K562 (cell line): ENCODE measurements around the gene CELF4. TPM values are rescaled to one million over a fixed set of nuclear protein-coding genes. Genes with fewer than 3 reads are reported as not detected.

ENCODE experiments used
- ATAC-seq: fragments of 200-7000 bp; cut with Tn5 transposase; 3 replicates; pipeline ENCODE4 v1.9.1; 2020; ENCODE audit warnings: moderate library complexity
- BruUV-seq: library from RNA; stranded (reverse); fragments of 400-500 nt; replicated peaks from 2 replicates; lab custom pipeline; 2021; lab: Mats Ljungman, UMichigan
- CTCF ChIA-PET: fragments of 300-600 bp; formaldehyde crosslinking; extraction: SDS; loops from one replicate; lab custom pipeline; 2021; ENCODE audit warnings: low intra/inter-chr PET ratio; lab: Yijun Ruan, JAX
- POLR2A ChIA-PET: fragments of 300-600, 350-650 bp; sonication (Branson Sonifier 250); formaldehyde crosslinking; extraction: SDS; loops from one replicate; lab custom pipeline; 2021; ENCODE audit warnings: antibody characterized with exemption, inconsistent platforms; lab: Yijun Ruan, JAX
- DNase-seq, 4 experiments: peaks; one replicate each; pipeline versions ENCODE4 v3.0.0 to v3.0.0-alpha.2; 2011 to 2018; ENCODE audit warnings: low spot score in 3 of 4, mixed read lengths in 3 of 4; ENCODE audit errors: extremely low read depth in 1 of 4
- FAIRE-seq: peaks from 2 replicates; lab custom pipeline; 2011; peaks lifted over from hg19 to GRCh38; lab: Jason Lieb, UNC
- H2AFZ ChIP-seq: 2 replicates; pipeline ENCODE4 v1.6.0; 2011; ENCODE audit warnings: low read depth, low read length, control low read depth, inconsistent platforms
- H3K27ac ChIP-seq: fragments of 200-600 bp; 3 replicates; pipeline ENCODE4 v1.8.0; 2011; ENCODE audit warnings: low read depth, mild to moderate bottlenecking, control low read depth, inconsistent platforms, low read length, moderate library complexity, mixed read lengths; ENCODE audit errors: extremely low read depth
- H3K27me3 ChIP-seq, 2 experiments: fragments of 300-600 bp in 1 of 2; 2 replicates in 1 of 2; 3 replicates in 1 of 2; pipeline versions ENCODE4 v1.6.0 to v1.8.0; 2011; ENCODE audit warnings: inconsistent platforms in 2 of 2, low read length in 2 of 2, mild to moderate bottlenecking in 1 of 2, mixed read lengths in 1 of 2, moderate library complexity in 1 of 2; ENCODE audit not compliant: control insufficient read depth in 2 of 2, insufficient read depth in 2 of 2
- H3K36me3 ChIP-seq: fragments of 300-600 bp; 3 replicates; pipeline ENCODE4 v1.8.0; 2011; ENCODE audit warnings: mild to moderate bottlenecking, low read length, inconsistent platforms; ENCODE audit not compliant: control insufficient read depth, insufficient read depth
- H3K4me1 ChIP-seq, 2 experiments: fragments of 200-600 bp in 1 of 2; replicated peaks in 1 of 2; 2 replicates in 1 of 2; 3 replicates in 1 of 2; pipeline versions ENCODE4 v1.5.1 to v1.8.0; 2011; ENCODE audit warnings: inconsistent platforms in 2 of 2, low read length in 2 of 2, mild to moderate bottlenecking in 1 of 2, mixed read lengths in 1 of 2, moderate library complexity in 1 of 2; ENCODE audit not compliant: control insufficient read depth in 2 of 2, insufficient read depth in 2 of 2
- H3K4me2 ChIP-seq: 2 replicates; pipeline ENCODE4 v1.6.1; 2011; ENCODE audit warnings: low read length, control low read depth, inconsistent platforms, mixed read lengths; ENCODE audit not compliant: insufficient read depth
- H3K4me3 ChIP-seq: fragments of 200-600 bp; sonication (generic), shearing (Covaris generic); 2 replicates; pipeline ENCODE4 v1.5.1; 2016; ENCODE audit warnings: control low read depth, inconsistent platforms
- H3K79me2 ChIP-seq: fragments of 200-600 bp; 3 replicates; pipeline ENCODE4 v1.8.0; 2011; ENCODE audit warnings: low read length, inconsistent platforms; ENCODE audit not compliant: control insufficient read depth, insufficient read depth
- H3K9ac ChIP-seq, 2 experiments: 2 replicates each; pipeline versions ENCODE4 v1.6.0 to v1.6.1; 2011; ENCODE audit warnings: low read depth in 2 of 2, low read length in 2 of 2, control low read depth in 1 of 2, inconsistent platforms in 1 of 2, mild to moderate bottlenecking in 1 of 2, mixed read lengths in 1 of 2; ENCODE audit not compliant: insufficient read depth in 1 of 2
- H3K9me1 ChIP-seq: one replicate; pipeline ENCODE4 v1.6.0; 2011; ENCODE audit warnings: inconsistent platforms, mild to moderate bottlenecking, low read length, moderate library complexity; ENCODE audit not compliant: control insufficient read depth, insufficient read depth
- H3K9me3 ChIP-seq: replicated peaks from 2 replicates; pipeline ENCODE4 v1.5.1; 2011; ENCODE audit warnings: low read depth, low read length, inconsistent platforms; ENCODE audit not compliant: control insufficient read depth, insufficient read depth
- H4K20me1 ChIP-seq: replicated peaks from 2 replicates; pipeline ENCODE4 v1.6.1; 2011; ENCODE audit warnings: low read length, inconsistent platforms, mixed read lengths; ENCODE audit not compliant: control insufficient read depth, insufficient read depth
- CEBPG ChIP-seq, 3 experiments: fragments of 200-800 bp in 1 of 3; sonication (Bioruptor generic) in 1 of 3; sonication (generic) in 1 of 3; formaldehyde crosslinking in 1 of 3; IDR thresholded peaks in 2 of 3; conservative IDR thresholded peaks in 1 of 3; 2 replicates each; pipeline versions ENCODE4 v1.6.1 to v1.8.0; 2016 to 2022; ENCODE audit warnings: missing compliant biosample characterization in 2 of 3, missing genetic modification characterization in 2 of 3, mild to moderate bottlenecking in 1 of 3, missing genetic modification reagents in 1 of 3
- ELK1 ChIP-seq: sonication (generic); formaldehyde crosslinking; IDR thresholded peaks from 2 replicates; pipeline ENCODE4 v1.8.1; 2022; ENCODE audit warnings: missing genetic modification reagents
- ETV1 ChIP-seq: fragments of 450-650 bp; conservative IDR thresholded peaks from 2 replicates; pipeline ENCODE4 v1.6.1; 2016; ENCODE audit warnings: missing genetic modification characterization, control low read depth, low read depth, missing compliant biosample characterization
- FOXP1 ChIP-seq: sonication (generic); formaldehyde crosslinking; IDR thresholded peaks from 2 replicates; pipeline ENCODE4 v1.8.0; 2022; ENCODE audit warnings: mild to moderate bottlenecking, missing genetic modification reagents
- HCFC1 ChIP-seq: IDR thresholded peaks from 2 replicates; pipeline ENCODE4 v1.6.1; 2012; ENCODE audit warnings: low read depth, low read length, improper control_type of control experiment
- MLLT1 ChIP-seq, 2 experiments: fragments of 450-650 bp; IDR thresholded peaks; 2 replicates each; pipeline ENCODE4 v1.6.1; 2016
- ZBTB1 ChIP-seq: sonication (generic); formaldehyde crosslinking; IDR thresholded peaks from 2 replicates; pipeline ENCODE4 v1.8.1; 2023; ENCODE audit warnings: missing genetic modification reagents, low read depth, mild to moderate bottlenecking, borderline replicate concordance
- ZNF124 ChIP-seq: sonication (generic); formaldehyde crosslinking; IDR thresholded peaks from 2 replicates; pipeline ENCODE4 v1.8.1; 2022; ENCODE audit warnings: missing genetic modification reagents
- ZNF140 ChIP-seq: fragments of 250-450 bp; sonication (Bioruptor Pico); IDR thresholded peaks from 2 replicates; pipeline ENCODE4 v1.8.0; 2021; ENCODE audit warnings: moderate library complexity, mild to moderate bottlenecking, inconsistent platforms
- ZNF175 ChIP-seq: fragments of 200-800 bp; sonication (Bioruptor generic); IDR thresholded peaks from 2 replicates; pipeline ENCODE4 v1.6.1; 2016; ENCODE audit warnings: low read depth, mild to moderate bottlenecking, missing genetic modification characterization, missing compliant biosample characterization
- ZNF212 ChIP-seq: fragments of 450-650 bp; formaldehyde crosslinking; IDR thresholded peaks from 2 replicates; pipeline ENCODE4 v1.4.0; 2020; ENCODE audit warnings: mild to moderate bottlenecking
- ZNF398 ChIP-seq: fragments of 250-450 bp; sonication (Bioruptor Pico); IDR thresholded peaks from 2 replicates; pipeline ENCODE4 v1.8.0; 2021; ENCODE audit warnings: moderate library complexity, mild to moderate bottlenecking, inconsistent platforms
- ZNF57 ChIP-seq: fragments of 450-650 bp; formaldehyde crosslinking; IDR thresholded peaks from 2 replicates; pipeline ENCODE4 v1.4.0; 2020; ENCODE audit warnings: mild to moderate bottlenecking, moderate library complexity
- ZNF584 ChIP-seq: fragments of 200-800 bp; sonication (Bioruptor generic); IDR thresholded peaks from 2 replicates; pipeline ENCODE4 v1.6.1; 2016; ENCODE audit warnings: low read depth, mild to moderate bottlenecking, missing genetic modification characterization, missing compliant biosample characterization
- ZNF589 ChIP-seq: fragments of 200-800 bp; sonication (Bioruptor generic); IDR thresholded peaks from 2 replicates; pipeline ENCODE4 v1.6.1; 2016; ENCODE audit warnings: low read depth, missing genetic modification characterization, missing compliant biosample characterization
- ZNF830 ChIP-seq: fragments of 250-450 bp; sonication (Bioruptor Pico); IDR thresholded peaks from 2 replicates; pipeline ENCODE4 v1.5.0; 2021; ENCODE audit warnings: mild to moderate bottlenecking
- ZSCAN32 ChIP-seq: fragments of 450-650 bp; formaldehyde crosslinking; IDR thresholded peaks from 2 replicates; pipeline ENCODE4 v1.4.0; 2020; ENCODE audit warnings: mild to moderate bottlenecking, moderate library complexity
- WGBS: fragments of 100-300 bp; shearing (Covaris generic); methylation state at CpG from one replicate; pipeline ENCODE4 v1.1.6; 2016; ENCODE audit warnings: low coverage, mixed read lengths; ENCODE audit not compliant: insufficient coverage; ENCODE audit errors: missing lambda C conversion rate; 5-methylcytosine and 5-hydroxymethylcytosine counted together
- in situ Hi-C: fragments of 300-500 bp; cut with MboI; formaldehyde crosslinking; loops from 4 replicates; pipeline ENCODE4 v1.15.0; 2018; ENCODE audit warnings: inconsistent platforms, mixed read lengths
- intact Hi-C: fragments of 100-400 bp; cut with micrococcal nuclease; formaldehyde crosslinking; loops from 2 replicates; pipeline ENCODE4 v1.14.2; 2022
- polyA plus RNA-seq, 8 experiments: library from polyadenylated mRNA; depleted of rRNA in 4 of 8; stranded (reverse) in 5 of 8; unstranded in 3 of 8; fragments of >200 nt; fragmentation: Nextera tagmentation in 2 of 8; fragmentation: Illumina TruSeq in 1 of 8; extraction: Ambion mirVana in 2 of 8; extraction: Trizol in 1 of 8; gene quantifications; 2 replicates each; pipeline versions ENCODE4 v1.2.1 to v1.2.3, GENCODE V29; 2011 to 2014; ENCODE audit warnings: inconsistent platforms in 1 of 8, missing spikeins in 1 of 8
- total RNA-seq, 7 experiments: library from RNA; depleted of rRNA in 6 of 7; stranded (reverse); fragments of >200 nt in 6 of 7; fragmentation: Illumina TruSeq in 2 of 7; extraction: Trizol in 2 of 7; gene quantifications; 2 replicates each; pipeline versions ENCODE4 v1.2.1 to v1.2.3, GENCODE V29; 2011 to 2021; ENCODE audit warnings: low replicate concordance in 1 of 7

The CELF4 gene
- total and polyA plus RNA-seq, 9 of the 15 experiments (the other 6 are each of a cell fraction or from before 2014, with no cell fraction given) = 0.04 to 0.24 (median 0.07) TPM; not detected in 3

- TF ChIP-seq ZNF584 (CRISPR knock-in tag) (peak; percentile 88; the same call in 1 of the 2 replicates), CEBPG (CRISPR knock-in tag; IDR thresholded peaks at IDR 0.05) (no peak), CEBPG (tag; conservative IDR thresholded peaks at IDR 0.05 in 1 of 2, IDR thresholded peaks at IDR 0.05 in 1 of 2) (peak in 1 of 2 experiments; percentile 79; a peak in 2 of 4 replicates), ZNF589 (CRISPR knock-in tag) (peak; percentile 95), ELK1 (no peak), ZSCAN32 (CRISPR knock-in tag) (0 out of 2 replicates have a peak, but pooled peaks have one; percentile 27), HCFC1 (no peak)
Observed at GRCh38 chr18:37222999-37223378, 342.6 kb downstream of the CELF4 start (continued).

- no TSS peak for BruUV-seq
- TF ChIP-seq ZNF212 (CRISPR knock-in tag) = no peak
- no peak for TF ChIP-seq ZNF140
- TF ChIP-seq ZNF398 (CRISPR knock-in tag) = no peak
- TF ChIP-seq ETV1 (tag) = no peak
- TF ChIP-seq ZNF124 (CRISPR knock-in tag) = no peak
- TF ChIP-seq MLLT1 (IDR thresholded peaks at IDR 0.05) = no peak
- TF ChIP-seq FOXP1 (CRISPR knock-in tag) = no peak
- no peak for TF ChIP-seq ZNF57 (CRISPR knock-in tag)
- no peak for TF ChIP-seq ZNF175 (CRISPR knock-in tag)
- no peak for TF ChIP-seq ZNF830 (CRISPR knock-in tag)
- no peak for TF ChIP-seq ZBTB1 (CRISPR knock-in tag)
Observed at GRCh38 chr18:37222354-37222998, 343.1 kb downstream of the CELF4 start.

More at GRCh38 chr18:37222354-37222998, 343.1 kb downstream of the CELF4 start:
- H2AFZ ChIP-seq = no peak overlapping the region
- intact Hi-C loops (no loop called here), in situ Hi-C loops (no loop called here)
- ChIA-PET CTCF (no interaction called here), POLR2A (no interaction called here)
- no peaks in the 10 kb centered on the region for H4K20me1 ChIP-seq
- H3K4me3 ChIP-seq = no peak overlapping the region
- FAIRE-seq (no peak), DNase-seq (no peak), ATAC-seq (no peak)
- H3K9me1 ChIP-seq = no peaks in the 10 kb centered on the region
- no peak overlapping the region for H3K9ac ChIP-seq
- no peaks in the 10 kb centered on the region for H3K36me3 ChIP-seq
- 12% methylated on average over 4 of the region's 4 CpGs for WGBS
- H3K27me3 ChIP-seq = no peaks in the 10 kb centered on the region
- no peaks in the 10 kb centered on the region for H3K4me1 ChIP-seq
- H3K4me2 ChIP-seq = no peak overlapping the region
- no peak overlapping the region; the same call in 2 of the 3 replicates for H3K27ac ChIP-seq
- no peaks in the 10 kb centered on the region for H3K79me2 ChIP-seq
- H3K9me3 ChIP-seq = no peaks in the 10 kb centered on the region
